HepG2 (cell line): Measurements from ENCODE around the gene KANSL1. TPM values are rescaled to one million over a fixed set of nuclear protein-coding genes. Genes with fewer than 3 reads are reported as not detected.

Experiments used
- ARNT ChIP-seq: fragments of 450-650 bp; IDR thresholded peaks from 2 replicates; pipeline ENCODE4 v1.6.1; 2017
- BORCS8-MEF2B ChIP-seq: sonication (generic); formaldehyde crosslinking; IDR thresholded peaks from 2 replicates; pipeline ENCODE4 v1.8.0; 2022; ENCODE audit warnings: mild to moderate bottlenecking, missing genetic modification reagents
- CSRNP2 ChIP-seq: sonication (generic); formaldehyde crosslinking; conservative IDR thresholded peaks from 2 replicates; pipeline ENCODE4 v1.8.0; 2022; ENCODE audit warnings: low read depth, missing genetic modification reagents
- HCFC1 ChIP-seq: fragments of 150-350 bp; IDR thresholded peaks from 2 replicates; pipeline ENCODE4 v1.6.1; 2014; ENCODE audit warnings: low read depth, low read length
- HNF1B ChIP-seq: sonication (generic); formaldehyde crosslinking; IDR thresholded peaks from 2 replicates; pipeline ENCODE4 v1.5.1; 2020; ENCODE audit warnings: mild to moderate bottlenecking, moderate library complexity, missing genetic modification reagents
- HNRNPLL ChIP-seq: fragments of 200-400 bp; formaldehyde crosslinking; IDR thresholded peaks from 2 replicates; pipeline ENCODE4 v1.6.1; 2017; ENCODE audit warnings: mild to moderate bottlenecking, low read depth, low read length; ENCODE audit not compliant: poor library complexity, severe bottlenecking
- JARID2 ChIP-seq: sonication (generic); formaldehyde crosslinking; IDR thresholded peaks from 2 replicates; pipeline ENCODE4 v1.8.1; 2023; ENCODE audit warnings: missing genetic modification reagents, inconsistent platforms; ENCODE audit not compliant: insufficient replicate concordance
- KIAA2018 ChIP-seq: sonication (generic); formaldehyde crosslinking; IDR thresholded peaks from 2 replicates; pipeline ENCODE4 v1.5.0; 2020; ENCODE audit warnings: mild to moderate bottlenecking, missing genetic modification reagents, borderline replicate concordance
- PCBP1 ChIP-seq: fragments of 200-400 bp; formaldehyde crosslinking; IDR thresholded peaks from 2 replicates; pipeline ENCODE4 v1.6.1; 2017; ENCODE audit warnings: mild to moderate bottlenecking, low read depth, low read length, borderline replicate concordance
- POLR2A ChIP-seq, 2 experiments: IDR thresholded peaks; 2 replicates each; pipeline ENCODE4 v1.6.1; 2011; ENCODE audit warnings: low read depth in 2 of 2, low read length in 2 of 2, mild to moderate bottlenecking in 1 of 2, moderate library complexity in 1 of 2; ENCODE audit not compliant: insufficient read depth in 1 of 2
- SMARCC2 ChIP-seq: fragments of 450-650 bp; IDR thresholded peaks from 2 replicates; pipeline ENCODE4 v1.6.1; 2017; ENCODE audit warnings: antibody characterized with exemption, mild to moderate bottlenecking
- USF2 ChIP-seq, 2 experiments: sonication (generic) in 1 of 2; formaldehyde crosslinking in 1 of 2; IDR thresholded peaks; 2 replicates each; pipeline versions ENCODE4 v1.5.1 to v1.6.1; 2011 to 2020; ENCODE audit warnings: borderline replicate concordance in 1 of 2, low read depth in 1 of 2, low read length in 1 of 2, mild to moderate bottlenecking in 1 of 2, missing genetic modification reagents in 1 of 2, moderate library complexity in 1 of 2
- ZNF230 ChIP-seq: sonication (generic); formaldehyde crosslinking; IDR thresholded peaks from 2 replicates; pipeline ENCODE4 v1.4.0; 2020; ENCODE audit warnings: mild to moderate bottlenecking, missing genetic modification reagents
- ZNF333 ChIP-seq: sonication (generic); formaldehyde crosslinking; IDR thresholded peaks from 2 replicates; pipeline ENCODE4 v1.4.0; 2020; ENCODE audit warnings: mild to moderate bottlenecking, missing genetic modification reagents, borderline replicate concordance
- ZNF460 ChIP-seq: sonication (generic); formaldehyde crosslinking; IDR thresholded peaks from 2 replicates; pipeline ENCODE4 v1.5.1; 2020; ENCODE audit warnings: missing genetic modification reagents, mild to moderate bottlenecking, borderline replicate concordance
- ZNF724P ChIP-seq: sonication (generic); formaldehyde crosslinking; IDR thresholded peaks from 2 replicates; pipeline ENCODE4 v1.8.0; 2022; ENCODE audit warnings: missing genetic modification reagents, borderline replicate concordance
- polyA plus RNA-seq, 8 experiments: library from polyadenylated mRNA; depleted of rRNA in 3 of 8; stranded (reverse) in 7 of 8; unstranded in 1 of 8; fragments of >200 nt; fragmentation: Illumina TruSeq in 4 of 8; extraction: Trizol in 4 of 8; gene quantifications; 2 replicates each; pipeline versions ENCODE4 v1.2.1 to v1.2.3, GENCODE V29; 2011 to 2016; ENCODE audit warnings: low read depth in 4 of 8, missing spikeins in 1 of 8, mixed read lengths in 1 of 8; ENCODE audit not compliant: insufficient read depth in 1 of 8
- total RNA-seq, 5 experiments: library from RNA; depleted of rRNA; stranded (reverse); fragments of >200 nt; fragmentation: Illumina TruSeq; extraction: Trizol; gene quantifications; 2 replicates each; pipeline ENCODE4 v1.2.3, GENCODE V29; 2016; ENCODE audit warnings: low read depth in 1 of 5

The KANSL1 gene
- total and polyA plus RNA-seq, 2 of the 13 experiments (the other 11 are each of a cell fraction or from before 2014, with no cell fraction given) = 24.0 to 59.6 TPM

GRCh38 chr17:46193151-46193625 is at the start of gene KANSL1 (continued):
- TF ChIP-seq USF2 (IDR thresholded peaks at IDR 0.05; ENCODE audit: low read depth, low read length) = no peak
- no peak for TF ChIP-seq USF2 (CRISPR knock-in tag; IDR thresholded peaks at IDR 0.05; ENCODE audit: borderline replicate concordance)
- TF ChIP-seq KIAA2018 (CRISPR knock-in tag) = no peak
- no peak for TF ChIP-seq ZNF460 (CRISPR knock-in tag)
- no peak for TF ChIP-seq JARID2
- TF ChIP-seq ZNF230 (CRISPR knock-in tag) = no peak
- no peak for TF ChIP-seq ZNF724P (CRISPR knock-in tag)
- peak; percentile 7; the same call in 1 of the 2 replicates for TF ChIP-seq BORCS8-MEF2B (CRISPR knock-in tag)
- no peak for TF ChIP-seq HNRNPLL
- no peak for TF ChIP-seq SMARCC2
- TF ChIP-seq CSRNP2 (CRISPR knock-in tag) = no peak
- no peak for TF ChIP-seq HNF1B (CRISPR knock-in tag)
- TF ChIP-seq HCFC1 = 0 out of 2 replicates have a peak, but pooled peaks have one; percentile 19
- TF ChIP-seq POLR2A (IDR thresholded peaks at IDR 0.05; ENCODE audit: insufficient read depth in 1 of 2, low read depth in 2 of 2, low read length in 2 of 2) = peak; percentile 14 to 76; a peak in 3 of 4 replicates
- no peak for TF ChIP-seq ARNT
- TF ChIP-seq PCBP1 = no peak
- 0 out of 2 replicates have a peak, but pooled peaks have one; percentile 11 for TF ChIP-seq ZNF333 (CRISPR knock-in tag)
